Osteoblast (primary cell): ENCODE results near the gene SLC27A4. TPM values are rescaled to one million over a fixed set of nuclear protein-coding genes. Genes with fewer than 3 reads are reported as not detected.

Experiments
- DNase-seq: peaks from one replicate; pipeline ENCODE4 v3.0.0; 2011; ENCODE audit warnings: low spot score, mixed read lengths; ENCODE audit not compliant: insufficient read length; ENCODE audit errors: missing footprints
- H2AFZ ChIP-seq: 2 replicates; pipeline ENCODE4 v1.6.0; 2011; ENCODE audit warnings: mild to moderate bottlenecking, low read length
- H3K27ac ChIP-seq: 2 replicates; pipeline ENCODE4 v1.5.1; 2011; ENCODE audit warnings: mild to moderate bottlenecking, low read depth, low read length, moderate library complexity
- H3K27me3 ChIP-seq: 2 replicates; pipeline ENCODE4 v1.6.0; 2012; ENCODE audit warnings: mild to moderate bottlenecking, control low read depth, inconsistent platforms, low read length, moderate library complexity; ENCODE audit not compliant: insufficient read depth
- H3K36me3 ChIP-seq: 2 replicates; pipeline ENCODE4 v1.5.1; 2011; ENCODE audit warnings: mild to moderate bottlenecking, low read length, control low read depth, moderate library complexity; ENCODE audit not compliant: insufficient read depth
- H3K4me1 ChIP-seq: 2 replicates; pipeline ENCODE4 v1.5.1; 2011; ENCODE audit warnings: mild to moderate bottlenecking, low read length, control low read depth, moderate library complexity; ENCODE audit not compliant: insufficient read depth
- H3K4me2 ChIP-seq: 2 replicates; pipeline ENCODE4 v1.6.0; 2011; ENCODE audit warnings: mild to moderate bottlenecking, low read length; ENCODE audit not compliant: insufficient read depth
- H3K4me3 ChIP-seq: fragments of 200-600 bp; sonication (generic); 3 replicates; pipeline ENCODE4 v1.5.1; 2012; ENCODE audit warnings: mild to moderate bottlenecking, low read length, inconsistent platforms; ENCODE audit not compliant: insufficient read depth
- H3K79me2 ChIP-seq: 2 replicates; pipeline ENCODE4 v1.6.0; 2012; ENCODE audit warnings: mild to moderate bottlenecking, low read length, control low read depth, inconsistent platforms; ENCODE audit not compliant: insufficient read depth
- H3K9me3 ChIP-seq: 2 replicates; pipeline ENCODE4 v1.5.1; 2011; ENCODE audit warnings: low read depth, low read length, control low read depth
- H4K20me1 ChIP-seq: 2 replicates; pipeline ENCODE4 v1.6.0; 2012; ENCODE audit warnings: mild to moderate bottlenecking, low read length, control low read depth; ENCODE audit not compliant: insufficient read depth
- total RNA-seq: library from RNA; depleted of rRNA; stranded (reverse); fragments of >200 nt; gene quantifications from 2 replicates; pipeline ENCODE4 v1.2.3, GENCODE V29; 2012
- TF ChIP-seq, protein P1 (sequence below): IDR thresholded peaks from 2 replicates; pipeline ENCODE4 v1.5.1; 2011; ENCODE audit warnings: mild to moderate bottlenecking, low read depth, low read length, moderate library complexity; ENCODE audit errors: extremely low read depth

The SLC27A4 gene
- total RNA-seq, 1 donor, result 21.4 TPM

DNA sequence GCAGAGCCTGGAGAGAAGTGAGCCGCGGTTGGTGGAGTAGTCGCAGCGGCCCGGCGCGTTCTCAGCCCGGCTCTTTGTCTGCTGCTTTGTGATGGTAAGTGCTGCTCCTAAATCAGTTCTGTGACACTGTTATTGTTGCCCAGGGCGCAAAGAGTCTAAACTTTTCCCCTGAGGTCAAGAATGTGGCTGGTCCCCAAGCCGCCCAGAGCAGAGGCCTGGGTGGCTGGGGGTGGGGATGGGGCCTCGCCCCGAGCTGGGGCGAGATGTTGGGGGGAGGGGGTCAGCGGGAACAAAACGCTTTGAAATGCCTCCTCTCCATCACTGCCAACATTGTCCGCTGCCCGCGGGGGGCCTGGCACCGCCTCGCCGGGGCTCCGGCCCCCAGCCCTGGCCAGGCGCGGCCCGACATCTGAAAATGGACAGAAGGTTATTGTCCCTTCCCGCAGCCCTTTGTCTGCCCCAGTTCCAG, 68.7 kb downstream of the SLC27A4 start:
- Histone ChIP-seq H3K4me1 (peaks cover 10% of the 10 kb centered on the region), H3K27ac (no peak overlapping the region), H3K4me2 (no peak overlapping the region), H2AFZ (peak overlapping the region; percentile 29), H3K79me2 (no peaks in the 10 kb centered on the region), H4K20me1 (no peaks in the 10 kb centered on the region), H3K9me3 (no peaks in the 10 kb centered on the region), H3K36me3 (no peaks in the 10 kb centered on the region), H3K27me3 (peaks cover 6% of the 10 kb centered on the region), H3K4me3 (no peak overlapping the region)
- TF ChIP-seq, protein P1, sequence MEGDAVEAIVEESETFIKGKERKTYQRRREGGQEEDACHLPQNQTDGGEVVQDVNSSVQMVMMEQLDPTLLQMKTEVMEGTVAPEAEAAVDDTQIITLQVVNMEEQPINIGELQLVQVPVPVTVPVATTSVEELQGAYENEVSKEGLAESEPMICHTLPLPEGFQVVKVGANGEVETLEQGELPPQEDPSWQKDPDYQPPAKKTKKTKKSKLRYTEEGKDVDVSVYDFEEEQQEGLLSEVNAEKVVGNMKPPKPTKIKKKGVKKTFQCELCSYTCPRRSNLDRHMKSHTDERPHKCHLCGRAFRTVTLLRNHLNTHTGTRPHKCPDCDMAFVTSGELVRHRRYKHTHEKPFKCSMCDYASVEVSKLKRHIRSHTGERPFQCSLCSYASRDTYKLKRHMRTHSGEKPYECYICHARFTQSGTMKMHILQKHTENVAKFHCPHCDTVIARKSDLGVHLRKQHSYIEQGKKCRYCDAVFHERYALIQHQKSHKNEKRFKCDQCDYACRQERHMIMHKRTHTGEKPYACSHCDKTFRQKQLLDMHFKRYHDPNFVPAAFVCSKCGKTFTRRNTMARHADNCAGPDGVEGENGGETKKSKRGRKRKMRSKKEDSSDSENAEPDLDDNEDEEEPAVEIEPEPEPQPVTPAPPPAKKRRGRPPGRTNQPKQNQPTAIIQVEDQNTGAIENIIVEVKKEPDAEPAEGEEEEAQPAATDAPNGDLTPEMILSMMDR, result no peak
- DNase-seq, result no peak

DNA sequence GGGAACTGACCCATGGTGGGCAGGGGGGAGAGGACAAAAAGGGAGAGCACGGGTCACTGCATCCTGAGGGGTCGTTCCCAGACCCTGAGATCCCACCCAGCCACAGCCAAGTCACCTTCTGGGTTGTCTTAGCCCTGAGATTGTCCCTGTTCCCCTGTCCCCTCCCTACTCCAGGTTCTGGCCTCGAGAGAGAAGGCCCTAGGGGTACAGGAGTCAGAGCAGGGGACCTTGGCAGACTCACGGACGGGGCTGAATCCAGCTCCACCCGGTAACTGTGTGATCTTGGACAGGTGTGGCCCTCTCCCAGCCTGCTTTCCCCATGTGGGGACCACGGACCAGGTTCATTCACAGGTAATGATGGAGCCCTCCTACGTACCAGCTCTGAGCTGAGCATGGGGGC, 69.1 kb downstream of the SLC27A4 start:
- no peaks in the 10 kb centered on the region for H3K9me3 ChIP-seq
- TF ChIP-seq, protein P1, result no peak
- no peaks in the 10 kb centered on the region for H3K36me3 ChIP-seq
- no peak overlapping the region for H3K27ac ChIP-seq
- H3K79me2 ChIP-seq, result no peaks in the 10 kb centered on the region
- no peaks in the 10 kb centered on the region for H4K20me1 ChIP-seq
- H3K4me3 ChIP-seq, result no peak overlapping the region
- peak; percentile 73 for DNase-seq
- H3K4me2 ChIP-seq, result no peak overlapping the region
- peaks cover 10% of the 10 kb centered on the region for H3K4me1 ChIP-seq
- H3K27me3 ChIP-seq, result peaks cover 11% of the 10 kb centered on the region
- H2AFZ ChIP-seq, result no peak overlapping the region

DNA sequence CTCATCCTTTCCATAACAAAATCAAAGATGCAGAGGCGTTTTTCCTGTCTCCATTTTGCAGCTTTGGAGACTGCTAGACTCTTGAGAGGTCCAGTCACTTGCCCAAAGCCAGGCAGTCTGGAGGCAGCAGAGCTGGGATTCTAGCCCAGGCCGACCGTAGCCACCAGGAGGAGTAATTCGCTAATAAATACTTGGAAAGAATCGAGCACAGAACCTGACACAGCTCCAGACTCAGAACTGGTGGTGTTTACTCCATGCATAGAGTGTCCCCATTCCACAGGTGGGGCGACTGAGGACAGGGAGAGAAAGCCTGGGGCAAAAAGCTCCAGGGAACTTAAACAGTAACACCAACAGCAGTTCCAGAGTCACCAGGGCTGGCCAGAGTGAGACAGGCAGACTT, 69.7 kb downstream of the SLC27A4 start:
- TF ChIP-seq, protein P1, result peak; percentile 53
- H2AFZ ChIP-seq, result no peak overlapping the region
- H4K20me1 ChIP-seq, result no peaks in the 10 kb centered on the region
- no peak overlapping the region for H3K4me3 ChIP-seq
- no peaks in the 10 kb centered on the region for H3K36me3 ChIP-seq
- H3K4me2 ChIP-seq, result no peak overlapping the region
- peaks cover 16% of the 10 kb centered on the region for H3K27me3 ChIP-seq
- peak; percentile 95 for DNase-seq
- H3K79me2 ChIP-seq, result no peaks in the 10 kb centered on the region
- no peaks in the 10 kb centered on the region for H3K9me3 ChIP-seq
- H3K4me1 ChIP-seq, result peaks cover 10% of the 10 kb centered on the region
- no peak overlapping the region for H3K27ac ChIP-seq

Other genes starting within 250 kb of the SLC27A4 start
- 42.7 and 50.3 TPM in 2 replicates for gene PTGES2, start 212.8 kb upstream of the SLC27A4 start, total RNA-seq
- not detected in 2 replicates for gene LCN2, start 191.1 kb upstream of the SLC27A4 start, total RNA-seq
- gene BBLN, start 180.3 kb upstream of the SLC27A4 start, total RNA-seq, result 24.5 and 33.3 TPM in 2 replicates
- 33.7 and 40.1 TPM in 2 replicates for gene CIZ1, start 149.0 kb upstream of the SLC27A4 start, total RNA-seq
- gene DNM1, start 137.1 kb upstream of the SLC27A4 start, total RNA-seq, result 3.6 and 6.5 TPM in 2 replicates
- gene GOLGA2, start 64.5 kb upstream of the SLC27A4 start, total RNA-seq, result 121 and 137 TPM in 2 replicates
- 19.2 and 20.3 TPM in 2 replicates for gene SWI5, start 64.3 kb upstream of the SLC27A4 start, total RNA-seq
- gene TRUB2, start 18.1 kb upstream of the SLC27A4 start, total RNA-seq, result 16.2 and 16.3 TPM in 2 replicates
- gene COQ4, start 17.7 kb upstream of the SLC27A4 start, total RNA-seq, result 34.7 and 34.8 TPM in 2 replicates
- gene URM1, start 30.8 kb downstream of the SLC27A4 start, total RNA-seq, result 29.2 and 35.1 TPM in 2 replicates
- gene CERCAM, start 80.3 kb downstream of the SLC27A4 start, total RNA-seq, result 186 and 195 TPM in 2 replicates
- 25.9 and 26.4 TPM in 2 replicates for gene ODF2, start 115.5 kb downstream of the SLC27A4 start, total RNA-seq
- 17.1 and 19.2 TPM in 2 replicates for gene GLE1, start 164.2 kb downstream of the SLC27A4 start, total RNA-seq
- 324 and 354 TPM in 2 replicates for gene SPTAN1, start 212.1 kb downstream of the SLC27A4 start, total RNA-seq